RPMI7951 (cell line): ENCODE data around the gene KPNA2. TPM values are rescaled to one million over a fixed set of nuclear protein-coding genes. Genes with fewer than 3 reads are reported as not detected.

ENCODE experiments used
- total RNA-seq: library from RNA; depleted of rRNA; stranded (reverse); fragments of >200 nt; shearing (Covaris generic); gene quantifications from 2 replicates; pipeline ENCODE4 v1.2.3, GENCODE V29; 2014; rRNA removed

KPNA2 gene
- total RNA-seq, 1 experiment from 2014 or later = 422 TPM

Other genes starting within 250 kb of the KPNA2 start
- 23.8 and 24.6 TPM in 2 replicates for gene BPTF, start 210.2 kb upstream of the KPNA2 start, total RNA-seq
- 23.8 and 36.3 TPM in 2 replicates for gene C17orf58, start 39.3 kb upstream of the KPNA2 start, total RNA-seq
- 75.6 and 92.5 TPM in 2 replicates for gene AMZ2, start 212.3 kb downstream of the KPNA2 start, total RNA-seq